GM06990 (cell line): Measurements from ENCODE around the gene DDX42.

Source experiments
- DNase-seq: peaks from one replicate; pipeline ENCODE4 v3.0.0-alpha.2; 2011; ENCODE audit not compliant: insufficient read length; ENCODE audit errors: extremely low read depth
- H3K27me3 ChIP-seq: replicated peaks from 2 replicates; pipeline ENCODE4 v1.6.0; 2011; ENCODE audit warnings: low read length; ENCODE audit not compliant: control insufficient read depth, insufficient read depth
- H3K36me3 ChIP-seq: 2 replicates; pipeline ENCODE4 v1.5.1; 2011; ENCODE audit warnings: low read length; ENCODE audit not compliant: control insufficient read depth, insufficient read depth
- H3K4me3 ChIP-seq: replicated peaks from 2 replicates; pipeline ENCODE4 v1.5.1; 2011; ENCODE audit warnings: low read depth, mild to moderate bottlenecking, control low read depth, low read length
- TF ChIP-seq, protein P1 (sequence below): IDR thresholded peaks from 2 replicates; pipeline ENCODE4 v1.5.1; 2011; ENCODE audit warnings: low read length, control low read depth, mild to moderate bottlenecking, inconsistent platforms; ENCODE audit not compliant: insufficient read depth, poor library complexity, severe bottlenecking

Gene DDX42

GRCh38 chr17:63819585-63820537 is 45.9 kb downstream of the DDX42 start:
- no peaks in the 10 kb centered on the region for H3K27me3 ChIP-seq
- H3K36me3 ChIP-seq = peaks cover 59% of the 10 kb centered on the region
- no peak for DNase-seq
- TF ChIP-seq, protein P1, sequence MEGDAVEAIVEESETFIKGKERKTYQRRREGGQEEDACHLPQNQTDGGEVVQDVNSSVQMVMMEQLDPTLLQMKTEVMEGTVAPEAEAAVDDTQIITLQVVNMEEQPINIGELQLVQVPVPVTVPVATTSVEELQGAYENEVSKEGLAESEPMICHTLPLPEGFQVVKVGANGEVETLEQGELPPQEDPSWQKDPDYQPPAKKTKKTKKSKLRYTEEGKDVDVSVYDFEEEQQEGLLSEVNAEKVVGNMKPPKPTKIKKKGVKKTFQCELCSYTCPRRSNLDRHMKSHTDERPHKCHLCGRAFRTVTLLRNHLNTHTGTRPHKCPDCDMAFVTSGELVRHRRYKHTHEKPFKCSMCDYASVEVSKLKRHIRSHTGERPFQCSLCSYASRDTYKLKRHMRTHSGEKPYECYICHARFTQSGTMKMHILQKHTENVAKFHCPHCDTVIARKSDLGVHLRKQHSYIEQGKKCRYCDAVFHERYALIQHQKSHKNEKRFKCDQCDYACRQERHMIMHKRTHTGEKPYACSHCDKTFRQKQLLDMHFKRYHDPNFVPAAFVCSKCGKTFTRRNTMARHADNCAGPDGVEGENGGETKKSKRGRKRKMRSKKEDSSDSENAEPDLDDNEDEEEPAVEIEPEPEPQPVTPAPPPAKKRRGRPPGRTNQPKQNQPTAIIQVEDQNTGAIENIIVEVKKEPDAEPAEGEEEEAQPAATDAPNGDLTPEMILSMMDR = no peak
- H3K4me3 ChIP-seq = no peak overlapping the region

DNA sequence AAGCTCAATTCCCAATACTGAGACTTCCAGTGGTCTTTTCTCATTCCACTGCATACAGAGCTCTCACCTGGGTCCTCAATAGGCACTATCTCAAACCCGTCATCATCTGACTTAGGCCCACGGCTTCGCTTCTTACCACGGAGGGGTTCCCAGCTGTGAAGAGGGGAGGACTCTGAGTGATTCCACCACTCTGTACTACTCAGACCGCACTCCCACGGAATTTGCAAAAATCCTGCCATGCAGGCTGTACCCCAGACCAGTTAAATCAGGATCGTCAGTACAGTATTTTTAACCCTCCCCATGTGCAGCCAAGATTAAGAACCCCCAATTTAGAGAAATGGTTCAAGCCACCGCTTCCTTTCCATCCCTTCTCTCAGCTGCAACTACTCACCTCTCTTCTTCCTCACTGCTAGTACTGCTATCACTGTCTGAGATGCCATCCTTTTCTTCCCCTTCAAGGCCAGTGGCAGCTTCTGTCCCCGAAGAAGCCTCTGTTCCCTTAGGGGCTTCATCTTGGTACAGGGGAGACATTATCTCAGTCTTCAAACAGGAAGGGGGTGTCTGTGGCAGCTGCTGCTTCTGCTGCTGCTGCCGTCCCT is 47.1 kb downstream of the DDX42 start:
- no peak overlapping the region for H3K4me3 ChIP-seq
- no peaks in the 10 kb centered on the region for H3K27me3 ChIP-seq
- peaks cover 54% of the 10 kb centered on the region for H3K36me3 ChIP-seq
- TF ChIP-seq, protein P1 = no peak
- DNase-seq = no peak

GRCh38 chr17:63821804-63822203 is 47.8 kb downstream of the DDX42 start:
- H3K36me3 ChIP-seq = peaks cover 53% of the 10 kb centered on the region
- TF ChIP-seq, protein P1 = no peak
- no peaks in the 10 kb centered on the region for H3K27me3 ChIP-seq
- H3K4me3 ChIP-seq = no peak overlapping the region
- DNase-seq = no peak

DNA sequence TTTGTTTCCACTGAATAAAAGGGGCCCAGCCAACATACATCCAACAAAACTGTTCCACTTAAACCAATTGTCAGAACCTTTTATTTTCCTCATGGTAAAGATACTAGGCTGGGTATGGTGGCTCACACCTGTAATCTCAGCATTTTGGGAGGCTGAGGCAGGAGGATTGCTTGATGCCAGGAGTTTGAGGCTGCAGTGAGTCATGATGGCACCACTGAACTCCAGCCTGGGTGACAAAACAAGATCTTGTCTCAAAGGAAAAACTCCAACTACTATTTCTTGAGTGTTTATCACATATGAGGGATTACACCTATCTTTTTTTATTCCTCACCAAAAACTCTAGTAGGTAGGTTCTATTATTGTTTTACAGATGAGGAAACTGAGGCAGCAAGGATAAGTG is 48.6 kb downstream of the DDX42 start:
- TF ChIP-seq, protein P1 = no peak
- DNase-seq = no peak
- Histone ChIP-seq H3K36me3 (peaks cover 49% of the 10 kb centered on the region), H3K4me3 (no peak overlapping the region), H3K27me3 (no peaks in the 10 kb centered on the region)

GRCh38 chr17:63823659-63824331 is 49.8 kb downstream of the DDX42 start:
- peaks cover 37% of the 10 kb centered on the region for H3K36me3 ChIP-seq
- H3K4me3 ChIP-seq = no peak overlapping the region
- TF ChIP-seq, protein P1 = no peak
- H3K27me3 ChIP-seq = no peaks in the 10 kb centered on the region
- no peak for DNase-seq
